HepG2 (cell line): ENCODE results near the gene DCST2. TPM values are rescaled to one million over a fixed set of nuclear protein-coding genes. Genes with fewer than 3 reads are reported as not detected.

Experiments
- AGO1 ChIP-seq: fragments of 200-400 bp; formaldehyde crosslinking; IDR thresholded peaks from 2 replicates; pipeline ENCODE4 v1.6.1; 2017; ENCODE audit warnings: mild to moderate bottlenecking, low read depth, low read length, moderate library complexity; ENCODE audit not compliant: poor library complexity, severe bottlenecking
- ARNTL ChIP-seq: sonication (generic); formaldehyde crosslinking; IDR thresholded peaks from 2 replicates; pipeline ENCODE4 v1.4.0; 2020; ENCODE audit warnings: mild to moderate bottlenecking, missing genetic modification reagents
- FLYWCH1 ChIP-seq: sonication (generic); formaldehyde crosslinking; IDR thresholded peaks from 2 replicates; pipeline ENCODE4 v1.8.1; 2023; ENCODE audit warnings: mild to moderate bottlenecking, missing genetic modification reagents
- MED8 ChIP-seq: sonication (generic); formaldehyde crosslinking; IDR thresholded peaks from 2 replicates; pipeline ENCODE4 v1.8.1; 2023; ENCODE audit warnings: mild to moderate bottlenecking, missing genetic modification reagents; ENCODE audit not compliant: insufficient replicate concordance
- PAX8 ChIP-seq: sonication (generic); formaldehyde crosslinking; IDR thresholded peaks from 2 replicates; pipeline ENCODE4 v1.8.0; 2022; ENCODE audit warnings: mild to moderate bottlenecking, missing genetic modification reagents, borderline replicate concordance
- PITX1 ChIP-seq: sonication (generic); formaldehyde crosslinking; IDR thresholded peaks from 2 replicates; pipeline ENCODE4 v1.5.1; 2020; ENCODE audit warnings: mild to moderate bottlenecking, missing genetic modification reagents
- POLR2A ChIP-seq, 2 experiments: IDR thresholded peaks; 2 replicates each; pipeline ENCODE4 v1.6.1; 2011; ENCODE audit warnings: low read depth in 2 of 2, low read length in 2 of 2, mild to moderate bottlenecking in 1 of 2, moderate library complexity in 1 of 2; ENCODE audit not compliant: insufficient read depth in 1 of 2
- TOE1 ChIP-seq: sonication (generic); formaldehyde crosslinking; IDR thresholded peaks from 2 replicates; pipeline ENCODE4 v1.4.0; 2020; ENCODE audit warnings: mild to moderate bottlenecking, missing genetic modification reagents
- ZNF17 ChIP-seq: sonication (generic); formaldehyde crosslinking; IDR thresholded peaks from 2 replicates; pipeline ENCODE4 v1.5.0; 2020; ENCODE audit warnings: mild to moderate bottlenecking, missing genetic modification reagents
- ZNF326 ChIP-seq: sonication (generic); formaldehyde crosslinking; IDR thresholded peaks from 2 replicates; pipeline ENCODE4 v1.4.0; 2020; ENCODE audit warnings: missing genetic modification reagents, borderline replicate concordance
- ZNF703 ChIP-seq: sonication (generic); formaldehyde crosslinking; IDR thresholded peaks from 2 replicates; pipeline ENCODE4 v1.5.1; 2020; ENCODE audit warnings: missing genetic modification reagents, mild to moderate bottlenecking, moderate library complexity, borderline replicate concordance
- ZNF761 ChIP-seq: sonication (generic); formaldehyde crosslinking; conservative IDR thresholded peaks from 2 replicates; pipeline ENCODE4 v1.4.0; 2020; ENCODE audit warnings: mild to moderate bottlenecking, missing genetic modification reagents
- ZNF776 ChIP-seq: sonication (generic); formaldehyde crosslinking; IDR thresholded peaks from 2 replicates; pipeline ENCODE4 v1.4.0; 2020; ENCODE audit warnings: mild to moderate bottlenecking, missing genetic modification reagents
- ZNF792 ChIP-seq: IDR thresholded peaks from 2 replicates; pipeline ENCODE4 v1.6.1; 2016
- polyA plus RNA-seq, 8 experiments: library from polyadenylated mRNA; depleted of rRNA in 3 of 8; stranded (reverse) in 7 of 8; unstranded in 1 of 8; fragments of >200 nt; fragmentation: Illumina TruSeq in 4 of 8; extraction: Trizol in 4 of 8; gene quantifications; 2 replicates each; pipeline versions ENCODE4 v1.2.1 to v1.2.3, GENCODE V29; 2011 to 2016; ENCODE audit warnings: low read depth in 4 of 8, missing spikeins in 1 of 8, mixed read lengths in 1 of 8; ENCODE audit not compliant: insufficient read depth in 1 of 8
- total RNA-seq, 5 experiments: library from RNA; depleted of rRNA; stranded (reverse); fragments of >200 nt; fragmentation: Illumina TruSeq; extraction: Trizol; gene quantifications; 2 replicates each; pipeline ENCODE4 v1.2.3, GENCODE V29; 2016; ENCODE audit warnings: low read depth in 1 of 5
- TF ChIP-seq, protein P1 (sequence below): sonication (generic); formaldehyde crosslinking; IDR thresholded peaks from 2 replicates; pipeline ENCODE4 v1.4.0; 2020; ENCODE audit warnings: missing genetic modification reagents, borderline replicate concordance
- TF ChIP-seq, protein P2 (sequence below): sonication (generic); formaldehyde crosslinking; IDR thresholded peaks from 2 replicates; pipeline ENCODE4 v1.8.0; 2022; ENCODE audit warnings: missing genetic modification reagents, mild to moderate bottlenecking, borderline replicate concordance
- TF ChIP-seq, protein P3 (sequence below): sonication (generic); formaldehyde crosslinking; IDR thresholded peaks from 2 replicates; pipeline ENCODE4 v1.4.0; 2020; ENCODE audit warnings: mild to moderate bottlenecking, missing genetic modification reagents
- TF ChIP-seq, protein P4 (sequence below): sonication (generic); formaldehyde crosslinking; IDR thresholded peaks from 2 replicates; pipeline ENCODE4 v1.5.1; 2020; ENCODE audit warnings: missing genetic modification reagents, mild to moderate bottlenecking, borderline replicate concordance
- TF ChIP-seq, protein P5 (sequence below): sonication (generic); formaldehyde crosslinking; IDR thresholded peaks from 2 replicates; pipeline ENCODE4 v1.8.0; 2022; ENCODE audit warnings: mild to moderate bottlenecking, missing genetic modification reagents; ENCODE audit not compliant: insufficient replicate concordance

Gene DCST2
- total and polyA plus RNA-seq, 2 of the 13 experiments (the other 11 are each of a cell fraction or from before 2014, with no cell fraction given), result 0.74 TPM; not detected in 1

DNA sequence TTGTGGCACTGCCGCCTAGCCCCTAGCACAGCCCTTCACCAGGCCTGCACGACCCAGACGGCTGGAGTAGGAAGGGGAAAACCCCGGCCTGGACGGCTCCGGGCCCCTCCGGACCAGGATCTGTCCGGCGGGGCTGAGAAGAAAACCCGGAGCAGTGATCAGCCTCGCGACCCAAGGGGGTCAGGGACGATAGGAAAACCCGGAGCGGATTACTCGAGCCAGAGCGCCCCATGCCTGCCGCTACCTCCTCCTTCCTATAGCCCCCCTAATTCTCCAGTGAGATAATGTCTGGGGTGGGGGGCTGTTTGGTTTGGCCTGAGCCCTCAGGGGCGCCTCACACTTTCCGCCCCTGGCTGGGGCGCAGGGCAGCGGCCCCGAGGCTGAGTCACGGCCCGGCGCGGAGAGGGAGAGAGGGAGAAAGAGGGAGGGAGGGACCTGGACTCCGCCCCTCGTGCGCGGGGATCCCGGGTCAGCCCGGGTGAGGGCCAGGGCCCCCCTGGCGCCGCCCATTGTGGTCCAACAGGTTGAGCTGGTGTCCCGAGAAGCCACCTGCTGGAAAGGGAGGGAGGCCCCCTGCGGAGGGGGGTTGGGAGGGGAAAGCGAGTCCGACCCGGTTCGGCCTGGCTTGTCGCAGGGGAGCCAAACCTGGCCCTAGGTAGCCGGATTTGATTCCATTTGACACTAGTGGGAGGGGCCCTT, 32.7 kb downstream of the DCST2 start (continued):
- TF ChIP-seq, protein P1, sequence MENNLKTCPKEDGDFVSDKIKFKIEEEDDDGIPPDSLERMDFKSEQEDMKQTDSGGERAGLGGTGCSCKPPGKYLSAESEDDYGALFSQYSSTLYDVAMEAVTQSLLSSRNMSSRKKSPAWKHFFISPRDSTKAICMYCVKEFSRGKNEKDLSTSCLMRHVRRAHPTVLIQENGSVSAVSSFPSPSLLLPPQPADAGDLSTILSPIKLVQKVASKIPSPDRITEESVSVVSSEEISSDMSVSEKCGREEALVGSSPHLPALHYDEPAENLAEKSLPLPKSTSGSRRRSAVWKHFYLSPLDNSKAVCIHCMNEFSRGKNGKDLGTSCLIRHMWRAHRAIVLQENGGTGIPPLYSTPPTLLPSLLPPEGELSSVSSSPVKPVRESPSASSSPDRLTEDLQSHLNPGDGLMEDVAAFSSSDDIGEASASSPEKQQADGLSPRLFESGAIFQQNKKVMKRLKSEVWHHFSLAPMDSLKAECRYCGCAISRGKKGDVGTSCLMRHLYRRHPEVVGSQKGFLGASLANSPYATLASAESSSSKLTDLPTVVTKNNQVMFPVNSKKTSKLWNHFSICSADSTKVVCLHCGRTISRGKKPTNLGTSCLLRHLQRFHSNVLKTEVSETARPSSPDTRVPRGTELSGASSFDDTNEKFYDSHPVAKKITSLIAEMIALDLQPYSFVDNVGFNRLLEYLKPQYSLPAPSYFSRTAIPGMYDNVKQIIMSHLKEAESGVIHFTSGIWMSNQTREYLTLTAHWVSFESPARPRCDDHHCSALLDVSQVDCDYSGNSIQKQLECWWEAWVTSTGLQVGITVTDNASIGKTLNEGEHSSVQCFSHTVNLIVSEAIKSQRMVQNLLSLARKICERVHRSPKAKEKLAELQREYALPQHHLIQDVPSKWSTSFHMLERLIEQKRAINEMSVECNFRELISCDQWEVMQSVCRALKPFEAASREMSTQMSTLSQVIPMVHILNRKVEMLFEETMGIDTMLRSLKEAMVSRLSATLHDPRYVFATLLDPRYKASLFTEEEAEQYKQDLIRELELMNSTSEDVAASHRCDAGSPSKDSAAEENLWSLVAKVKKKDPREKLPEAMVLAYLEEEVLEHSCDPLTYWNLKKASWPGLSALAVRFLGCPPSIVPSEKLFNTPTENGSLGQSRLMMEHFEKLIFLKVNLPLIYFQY (CRISPR knock-in tag), result peak; percentile 100
- TF ChIP-seq ARNTL (CRISPR knock-in tag) (peak; percentile 82), ZNF703 (no peak; the same call in none of the 2 replicates), MED8 (CRISPR knock-in tag) (peak; percentile 93), TOE1 (CRISPR knock-in tag) (no peak), ZNF776 (peak; percentile 71; the same call in 1 of the 2 replicates), POLR2A (IDR thresholded peaks at IDR 0.05; ENCODE audit: insufficient read depth in 1 of 2, low read depth in 2 of 2, low read length in 2 of 2) (peak; percentile 65 to 72), AGO1 (peak; percentile 64), ZNF326 (CRISPR knock-in tag) (no peak), PITX1 (CRISPR knock-in tag) (peak; percentile 57; the same call in 1 of the 2 replicates), PAX8 (CRISPR knock-in tag) (0 out of 2 replicates have a peak, but pooled peaks have one; percentile 14), ZNF792 (CRISPR knock-in tag) (peak; percentile 68; the same call in 1 of the 2 replicates), FLYWCH1 (CRISPR knock-in tag) (no peak), ZNF17 (CRISPR knock-in tag) (no peak), ZNF761 (CRISPR knock-in tag) (no peak)
- TF ChIP-seq, protein P2, sequence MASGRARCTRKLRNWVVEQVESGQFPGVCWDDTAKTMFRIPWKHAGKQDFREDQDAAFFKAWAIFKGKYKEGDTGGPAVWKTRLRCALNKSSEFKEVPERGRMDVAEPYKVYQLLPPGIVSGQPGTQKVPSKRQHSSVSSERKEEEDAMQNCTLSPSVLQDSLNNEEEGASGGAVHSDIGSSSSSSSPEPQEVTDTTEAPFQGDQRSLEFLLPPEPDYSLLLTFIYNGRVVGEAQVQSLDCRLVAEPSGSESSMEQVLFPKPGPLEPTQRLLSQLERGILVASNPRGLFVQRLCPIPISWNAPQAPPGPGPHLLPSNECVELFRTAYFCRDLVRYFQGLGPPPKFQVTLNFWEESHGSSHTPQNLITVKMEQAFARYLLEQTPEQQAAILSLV (CRISPR knock-in tag), result no peak
- TF ChIP-seq, protein P3, sequence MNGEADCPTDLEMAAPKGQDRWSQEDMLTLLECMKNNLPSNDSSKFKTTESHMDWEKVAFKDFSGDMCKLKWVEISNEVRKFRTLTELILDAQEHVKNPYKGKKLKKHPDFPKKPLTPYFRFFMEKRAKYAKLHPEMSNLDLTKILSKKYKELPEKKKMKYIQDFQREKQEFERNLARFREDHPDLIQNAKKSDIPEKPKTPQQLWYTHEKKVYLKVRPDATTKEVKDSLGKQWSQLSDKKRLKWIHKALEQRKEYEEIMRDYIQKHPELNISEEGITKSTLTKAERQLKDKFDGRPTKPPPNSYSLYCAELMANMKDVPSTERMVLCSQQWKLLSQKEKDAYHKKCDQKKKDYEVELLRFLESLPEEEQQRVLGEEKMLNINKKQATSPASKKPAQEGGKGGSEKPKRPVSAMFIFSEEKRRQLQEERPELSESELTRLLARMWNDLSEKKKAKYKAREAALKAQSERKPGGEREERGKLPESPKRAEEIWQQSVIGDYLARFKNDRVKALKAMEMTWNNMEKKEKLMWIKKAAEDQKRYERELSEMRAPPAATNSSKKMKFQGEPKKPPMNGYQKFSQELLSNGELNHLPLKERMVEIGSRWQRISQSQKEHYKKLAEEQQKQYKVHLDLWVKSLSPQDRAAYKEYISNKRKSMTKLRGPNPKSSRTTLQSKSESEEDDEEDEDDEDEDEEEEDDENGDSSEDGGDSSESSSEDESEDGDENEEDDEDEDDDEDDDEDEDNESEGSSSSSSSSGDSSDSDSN (CRISPR knock-in tag), result peak; percentile 72
- TF ChIP-seq, protein P4, sequence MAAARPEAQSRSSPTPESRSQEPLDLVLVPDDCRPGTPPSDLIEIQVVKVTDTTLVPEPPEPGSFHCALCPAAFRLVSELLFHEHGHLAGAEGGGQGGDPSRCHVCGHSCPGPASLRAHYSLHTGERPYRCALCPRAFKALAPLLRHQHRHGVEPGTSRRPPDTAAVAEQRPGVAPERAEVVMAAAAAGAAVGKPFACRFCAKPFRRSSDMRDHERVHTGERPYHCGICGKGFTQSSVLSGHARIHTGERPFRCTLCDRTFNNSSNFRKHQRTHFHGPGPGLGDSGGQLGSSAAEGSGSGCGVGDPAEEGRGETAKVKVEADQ, result no peak
- TF ChIP-seq, protein P5, sequence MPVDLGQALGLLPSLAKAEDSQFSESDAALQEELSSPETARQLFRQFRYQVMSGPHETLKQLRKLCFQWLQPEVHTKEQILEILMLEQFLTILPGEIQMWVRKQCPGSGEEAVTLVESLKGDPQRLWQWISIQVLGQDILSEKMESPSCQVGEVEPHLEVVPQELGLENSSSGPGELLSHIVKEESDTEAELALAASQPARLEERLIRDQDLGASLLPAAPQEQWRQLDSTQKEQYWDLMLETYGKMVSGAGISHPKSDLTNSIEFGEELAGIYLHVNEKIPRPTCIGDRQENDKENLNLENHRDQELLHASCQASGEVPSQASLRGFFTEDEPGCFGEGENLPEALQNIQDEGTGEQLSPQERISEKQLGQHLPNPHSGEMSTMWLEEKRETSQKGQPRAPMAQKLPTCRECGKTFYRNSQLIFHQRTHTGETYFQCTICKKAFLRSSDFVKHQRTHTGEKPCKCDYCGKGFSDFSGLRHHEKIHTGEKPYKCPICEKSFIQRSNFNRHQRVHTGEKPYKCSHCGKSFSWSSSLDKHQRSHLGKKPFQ (CRISPR knock-in tag), result no peak
